GM20431 (cell line): ENCODE measurements around the gene CTNNA2.

Experiments
- in situ Hi-C: fragments of 300-500 bp; cut with MseI, MboI; formaldehyde crosslinking; loops from one replicate; pipeline ENCODE4 v1.15.0; 2020; ENCODE audit warnings: low sequenced_read_pairs; ENCODE audit not compliant: unreplicated experiment

The CTNNA2 gene

DNA sequence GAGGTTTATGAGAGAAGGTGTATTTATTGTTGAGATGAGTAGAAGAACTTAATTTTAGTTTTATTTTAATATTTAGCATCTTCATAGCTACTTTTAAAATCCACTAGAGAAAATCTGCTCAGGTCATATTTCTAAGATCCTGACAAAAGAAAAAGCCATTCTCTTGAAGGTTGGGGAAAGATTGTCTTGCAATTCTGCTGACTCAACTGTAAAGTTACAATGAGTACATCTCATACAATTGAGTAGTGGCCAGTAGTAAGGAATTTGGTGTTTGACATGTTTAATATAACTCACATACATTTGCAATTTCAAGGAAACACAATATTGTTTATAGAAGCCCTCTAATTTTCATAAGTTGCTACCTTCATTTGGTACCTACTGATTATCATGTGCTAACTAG, 447.2 kb downstream of the CTNNA2 start:
- in situ Hi-C loops = no loop called here

DNA sequence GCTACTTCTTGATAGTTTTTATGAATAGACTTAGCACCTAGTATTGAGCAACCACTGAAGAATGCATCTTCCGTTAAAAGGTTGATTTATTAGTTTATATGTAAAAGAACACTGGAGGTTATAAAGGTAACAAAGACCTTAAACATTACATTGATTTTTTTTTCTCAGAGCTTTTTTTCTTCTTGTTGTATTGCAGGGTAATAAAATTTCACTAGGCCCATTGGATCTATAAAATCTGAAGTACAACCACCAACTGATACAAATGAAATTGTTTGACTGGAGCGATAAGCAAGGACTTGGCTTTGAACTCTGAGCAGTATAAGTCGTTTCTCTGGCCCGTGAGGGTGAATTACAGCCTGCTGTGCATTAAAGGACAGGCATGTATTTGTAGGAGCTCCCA, 447.7 kb downstream of the CTNNA2 start:
- in situ Hi-C loops = no loop called here

- in situ Hi-C loops = no loop called here
Observed at GRCh38 chr2:79964966-79965365, 452.1 kb downstream of the CTNNA2 start.

DNA sequence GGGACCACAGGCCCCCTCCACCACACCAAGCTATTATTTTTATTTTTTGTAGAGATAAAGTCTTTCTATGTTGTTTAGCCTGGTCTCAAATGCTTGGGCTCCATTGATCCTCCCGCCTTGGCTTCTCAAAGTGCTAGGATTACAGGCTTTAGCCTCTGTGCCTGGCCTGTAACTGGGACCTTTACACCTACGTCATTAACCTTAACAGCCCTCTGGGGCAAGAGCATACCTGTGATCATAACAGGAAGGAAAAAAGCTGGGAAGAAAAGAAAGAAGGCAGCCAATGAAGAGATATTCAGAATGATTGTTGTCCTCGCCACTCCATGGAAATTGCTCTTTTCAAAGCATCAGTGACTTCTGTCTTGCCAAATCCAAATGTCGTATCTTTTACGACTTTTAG, 453.5 kb downstream of the CTNNA2 start:
- in situ Hi-C loops = no loop called here

- in situ Hi-C loops = no loop called here
Observed at GRCh38 chr2:79966882-79967281, 454.0 kb downstream of the CTNNA2 start.

- in situ Hi-C loops = no loop called here
Observed at GRCh38 chr2:79971807-79972206, 459.0 kb downstream of the CTNNA2 start.

DNA sequence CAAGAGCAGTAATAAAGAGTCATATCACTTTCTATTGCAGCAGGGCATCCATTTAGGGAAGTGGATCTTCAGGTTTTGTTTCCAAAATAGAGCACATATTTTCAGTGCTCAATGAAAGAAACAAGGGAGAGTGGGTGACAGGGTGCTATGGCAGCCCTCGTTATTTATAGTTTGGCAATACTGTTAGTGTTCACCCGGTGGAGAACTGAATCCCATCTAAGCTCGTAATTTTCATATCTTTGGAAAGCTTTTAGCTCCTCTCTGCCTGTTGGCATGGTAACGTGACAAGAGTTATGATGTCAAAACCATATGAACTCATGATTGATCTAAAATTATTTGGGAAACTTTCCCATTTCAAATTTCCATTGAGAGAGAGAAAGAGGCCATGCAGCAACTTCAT, 459.8 kb downstream of the CTNNA2 start:
- in situ Hi-C loops = no loop called here

GRCh38 chr2:79975791-79976565, 463.1 kb downstream of the CTNNA2 start:
- in situ Hi-C loops = no loop called here

DNA sequence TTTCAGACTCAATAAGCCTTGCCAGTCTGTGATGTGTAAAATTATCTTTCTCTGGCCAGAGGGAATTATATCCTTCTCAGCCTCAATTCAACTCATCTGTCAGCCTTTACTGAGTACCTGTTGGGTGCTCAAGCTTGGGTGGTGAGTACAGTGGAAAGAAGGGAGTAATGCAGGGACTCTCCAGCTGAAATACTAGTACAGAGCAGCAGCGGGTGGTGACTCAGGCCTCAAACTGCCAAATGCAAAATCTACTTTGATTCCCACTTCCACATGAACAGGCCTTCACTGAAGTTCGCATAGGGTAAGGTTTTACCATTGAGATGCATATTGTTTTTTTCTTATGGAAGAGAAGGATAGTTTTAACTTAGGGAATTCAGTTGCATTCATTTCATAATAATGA, 464.9 kb downstream of the CTNNA2 start:
- in situ Hi-C loops = no loop called here

- in situ Hi-C loops = no loop called here
Observed at GRCh38 chr2:79980116-79980515, 467.3 kb downstream of the CTNNA2 start.

- in situ Hi-C loops = no loop called here
Observed at GRCh38 chr2:79980816-79981215, 468.0 kb downstream of the CTNNA2 start.

DNA sequence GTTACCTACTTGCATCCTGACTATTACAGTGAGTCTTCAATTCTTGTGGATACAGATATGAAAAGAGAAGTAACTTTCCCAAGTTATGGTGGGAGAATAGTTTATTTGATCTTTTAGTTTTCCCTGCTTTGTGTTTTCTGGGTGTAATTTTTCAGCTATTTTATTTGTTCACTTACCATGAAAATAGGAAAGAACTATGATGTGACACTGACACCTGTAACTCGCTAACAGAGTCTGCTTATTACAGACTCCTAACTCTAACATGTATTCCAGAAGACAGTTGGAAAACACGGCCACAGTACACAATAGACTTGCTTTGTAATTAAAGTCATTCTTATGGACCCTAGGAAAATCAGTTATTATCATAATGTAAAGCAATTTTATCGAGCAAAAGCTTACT, 468.5 kb downstream of the CTNNA2 start:
- in situ Hi-C loops = no loop called here

- in situ Hi-C loops = no loop called here
Observed at GRCh38 chr2:79982445-79982844, 469.6 kb downstream of the CTNNA2 start.

DNA sequence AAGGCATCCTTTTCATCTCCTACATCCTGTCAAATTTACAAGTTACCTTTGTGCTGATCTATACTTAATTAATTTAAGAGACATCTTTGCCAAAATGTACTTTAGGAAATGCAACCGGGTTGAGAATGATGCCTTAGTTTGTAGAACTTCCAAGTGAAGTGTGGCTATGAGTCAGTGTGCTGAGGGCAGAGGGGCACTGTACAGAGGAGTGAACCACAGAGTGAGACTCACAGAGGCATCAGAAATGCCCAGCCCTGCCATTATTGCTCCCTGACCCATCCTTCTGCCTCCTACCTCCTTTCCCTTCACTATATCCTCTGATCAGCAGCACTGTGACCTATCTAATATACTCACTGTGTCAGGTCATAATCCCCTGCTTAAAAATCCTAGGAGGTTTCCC, 471.6 kb downstream of the CTNNA2 start:
- in situ Hi-C loops = no loop called here

GRCh38 chr2:79985145-79985544, 472.3 kb downstream of the CTNNA2 start:
- in situ Hi-C loops = no loop called here

GRCh38 chr2:79985571-79985970, 472.7 kb downstream of the CTNNA2 start:
- in situ Hi-C loops = no loop called here

- in situ Hi-C loops = no loop called here
Observed at GRCh38 chr2:79993144-79993543, 480.3 kb downstream of the CTNNA2 start.

DNA sequence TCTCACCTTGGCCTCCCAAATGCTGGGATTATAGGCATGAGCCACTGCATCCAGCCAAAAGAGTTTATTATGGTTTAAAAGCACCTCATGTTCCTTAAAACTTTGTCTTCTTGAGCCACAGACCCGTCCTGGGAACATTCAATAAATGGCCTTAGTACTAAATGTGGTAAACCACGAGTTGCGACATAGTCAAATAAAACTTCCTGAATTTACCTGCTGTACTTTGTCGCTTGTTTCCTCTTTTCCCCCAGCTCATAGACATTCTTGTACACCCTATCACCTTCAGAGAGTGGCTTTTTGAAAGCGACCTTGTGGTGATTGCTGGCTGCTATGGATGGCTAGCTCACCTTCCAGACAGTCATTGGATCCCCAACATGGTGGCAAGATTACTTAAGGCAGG, 481.3 kb downstream of the CTNNA2 start:
- in situ Hi-C loops = no loop called here

GRCh38 chr2:79994965-79995364, 482.1 kb downstream of the CTNNA2 start:
- in situ Hi-C loops = no loop called here

GRCh38 chr2:79996709-79997108, 483.9 kb downstream of the CTNNA2 start:
- in situ Hi-C loops = no loop called here

DNA sequence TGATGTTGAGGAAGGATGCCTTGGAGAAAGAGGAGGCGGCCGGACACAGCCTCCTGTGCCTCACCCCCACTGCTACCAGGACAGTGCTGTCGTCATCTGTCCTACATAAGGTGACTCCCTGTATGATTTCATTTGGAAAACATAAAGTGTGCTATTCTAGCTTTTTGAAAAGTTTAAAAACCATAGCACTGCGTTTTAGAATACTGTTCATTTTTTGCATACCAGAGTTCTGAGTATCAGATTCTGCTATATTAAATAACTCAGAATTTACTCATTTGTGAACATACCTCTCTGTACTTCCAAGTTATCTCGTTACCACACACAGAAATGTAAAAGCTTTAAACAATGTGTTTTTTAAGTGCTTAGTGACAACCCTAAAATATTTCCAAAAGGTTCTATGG, 488.9 kb downstream of the CTNNA2 start:
- in situ Hi-C loops = no loop called here

- in situ Hi-C loops = no loop called here
Observed at GRCh38 chr2:80002112-80002511, 489.3 kb downstream of the CTNNA2 start.
